AG09309 (cell line): ENCODE data around the gene UBE2O.
"Not testable (repeated sequence)": the region's sequence is repeated elsewhere in the genome, so short reads cannot be mapped to it uniquely, and the experiment has no call there.

Experiments used
- DNase-seq: peaks from one replicate; pipeline ENCODE4 v3.0.0-alpha.2; 2010; ENCODE audit warnings: low read depth
- H3K4me3 ChIP-seq: 2 replicates; pipeline ENCODE4 v1.5.1; 2011; ENCODE audit warnings: mild to moderate bottlenecking, low read depth, low read length, moderate library complexity; ENCODE audit not compliant: control insufficient read depth
- CTCF ChIP-seq: IDR thresholded peaks from 2 replicates; pipeline ENCODE4 v1.5.1; 2011; ENCODE audit warnings: mild to moderate bottlenecking, low read depth, low read length, inconsistent platforms; ENCODE audit not compliant: insufficient read depth, control insufficient read depth; ENCODE audit errors: missing control alignments

The UBE2O gene

DNA sequence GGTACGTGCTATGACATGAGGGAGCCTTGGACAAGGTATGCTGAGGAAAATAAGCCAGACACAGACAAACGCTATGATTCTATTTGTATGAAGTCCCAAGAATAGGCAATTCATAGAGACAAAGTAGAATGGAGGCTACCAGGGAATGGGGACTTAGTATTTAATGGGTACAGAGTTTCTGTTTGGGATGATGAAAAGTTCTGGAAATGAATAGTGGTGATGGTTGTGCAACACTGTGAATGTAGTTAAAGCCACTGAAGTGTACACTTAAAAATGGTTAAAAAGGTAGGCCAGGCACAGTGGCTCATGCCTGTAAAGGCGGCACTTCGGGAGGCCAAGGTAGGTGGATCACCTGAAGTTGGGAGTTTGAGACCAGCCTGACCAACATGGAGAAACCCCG is 102.5 kb downstream of the UBE2O start:
- TF ChIP-seq CTCF = no peak
- H3K4me3 ChIP-seq = no peak overlapping the region
- no peak for DNase-seq

DNA sequence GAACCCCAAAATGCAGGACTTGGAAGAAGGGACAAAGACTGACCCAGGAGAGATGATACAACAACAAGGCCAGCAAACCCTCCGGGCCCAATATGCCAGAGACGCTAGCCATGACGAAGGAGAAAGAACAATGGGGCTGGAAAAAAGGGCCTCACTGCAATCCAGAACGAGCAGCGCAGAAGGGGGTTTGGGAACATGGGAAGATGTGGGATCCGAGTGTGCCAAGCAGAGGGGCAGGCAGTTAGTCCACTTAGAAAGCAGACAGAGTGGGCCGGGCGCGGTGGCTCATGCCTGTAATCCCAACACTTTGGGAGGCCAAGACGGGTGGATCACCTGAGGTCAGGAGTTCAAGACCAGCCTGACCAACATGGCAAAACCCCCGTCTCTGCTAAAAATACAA is 106.0 kb downstream of the UBE2O start:
- H3K4me3 ChIP-seq, DNase-seq: not testable (repeated sequence)

DNA sequence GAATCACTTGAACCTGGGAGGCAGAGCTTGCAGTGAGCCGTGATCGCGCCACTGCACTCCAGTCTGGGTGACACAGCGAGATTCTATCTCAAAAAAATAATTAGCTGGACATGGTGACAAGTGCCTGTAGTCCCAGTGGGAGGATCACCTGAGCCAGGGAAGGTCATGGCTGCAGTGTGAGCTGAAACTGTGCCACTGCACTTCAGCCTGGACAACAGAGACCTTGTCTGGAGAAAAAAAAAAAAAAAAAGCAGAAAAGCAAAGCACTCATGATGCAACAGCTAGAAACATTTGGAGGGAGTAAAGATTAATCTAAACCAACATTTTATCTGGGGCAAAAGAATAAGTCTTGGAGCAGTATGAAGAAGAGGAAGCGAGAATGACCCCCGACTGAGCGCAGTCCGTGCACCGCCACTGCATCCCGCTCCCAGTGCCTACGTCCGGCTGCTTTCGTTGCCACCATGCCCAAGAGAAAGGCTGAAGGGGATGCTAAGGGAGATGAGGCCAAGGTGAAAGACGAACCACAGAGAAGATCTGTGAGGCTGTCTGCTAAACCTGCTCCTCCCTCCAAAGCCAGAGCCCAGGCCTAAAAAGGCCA is 107.5 kb downstream of the UBE2O start:
- H3K4me3 ChIP-seq = no peak overlapping the region
- no peak for TF ChIP-seq CTCF
- DNase-seq = no peak

DNA sequence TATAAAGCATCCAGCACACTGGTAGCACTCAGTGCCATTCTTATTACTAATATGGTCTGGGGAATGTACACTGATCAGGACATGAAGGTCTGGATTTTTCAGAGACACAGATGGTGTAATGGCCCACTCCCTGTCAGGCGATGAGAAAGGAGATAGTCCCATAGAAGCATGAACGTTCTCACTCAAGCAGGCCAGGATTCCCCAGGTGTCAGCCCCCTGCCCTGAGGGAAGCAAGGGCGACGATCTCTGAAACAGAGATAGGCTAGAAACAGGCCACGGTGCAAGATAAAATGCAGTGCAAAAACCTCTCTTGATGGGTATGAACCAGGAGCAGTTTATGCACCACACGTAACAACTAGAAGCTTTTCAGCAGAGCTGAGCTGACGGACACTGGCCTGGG is 109.8 kb downstream of the UBE2O start:
- H3K4me3 ChIP-seq = no peak overlapping the region
- no peak for DNase-seq
- TF ChIP-seq CTCF = no peak

- TF ChIP-seq CTCF = no peak
Measured at GRCh38 chr17:76341301-76341700, 111.7 kb downstream of the UBE2O start.

More at GRCh38 chr17:76341301-76341700, 111.7 kb downstream of the UBE2O start:
- no peak for DNase-seq
- H3K4me3 ChIP-seq = no peak overlapping the region
